ENCODE data around the gene ANKRD23.

DNA sequence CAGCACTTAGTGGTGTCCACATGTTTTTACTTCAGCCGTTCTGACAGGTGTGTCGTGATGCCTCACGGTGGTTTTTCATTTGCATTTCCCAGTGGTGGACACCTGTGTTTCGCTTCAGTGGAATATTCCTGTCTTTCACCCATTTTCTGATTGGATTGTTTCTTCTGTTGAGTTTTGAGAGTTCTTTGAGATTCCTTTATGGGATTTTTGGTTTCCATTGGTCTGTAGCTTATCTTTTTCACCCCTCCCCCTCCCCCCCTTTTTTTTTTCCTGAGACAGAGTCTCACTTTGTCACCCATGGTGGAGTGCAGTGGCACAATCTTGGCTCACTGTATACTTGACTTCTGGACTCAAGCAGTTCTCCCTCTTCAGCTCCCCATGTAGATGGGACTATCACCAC, 8.0 kb downstream of the ANKRD23 start:
- TF ChIP-seq EZH2phosphoT487 (IDR thresholded peaks at IDR 0.05; ENCODE audit: insufficient read depth, low read depth) (no peak), EZH2 (IDR thresholded peaks at IDR 0.05; ENCODE audit: insufficient read depth, poor library complexity, severe bottlenecking) (no peak)

Data from GM23248 (cell line).